BLaER1 (cell line): ENCODE results near the gene VSTM4.

Source experiments
- H3K27ac ChIP-seq: shearing (Covaris generic); formaldehyde crosslinking; 2 replicates; pipeline ENCODE4 v1.8.1; 2022
- H3K27me3 ChIP-seq: shearing (Covaris generic); formaldehyde crosslinking; 2 replicates; pipeline ENCODE4 v1.8.1; 2022
- H3K36me3 ChIP-seq: shearing (Covaris generic); formaldehyde crosslinking; 2 replicates; pipeline ENCODE4 v1.8.1; 2022
- H3K4me1 ChIP-seq: shearing (Covaris generic); formaldehyde crosslinking; 2 replicates; pipeline ENCODE4 v1.8.1; 2022
- H3K4me2 ChIP-seq: shearing (Covaris generic); formaldehyde crosslinking; 2 replicates; pipeline ENCODE4 v1.8.1; 2022
- H3K4me3 ChIP-seq: shearing (Covaris generic); formaldehyde crosslinking; 2 replicates; pipeline ENCODE4 v1.8.1; 2022
- H3K9ac ChIP-seq: shearing (Covaris generic); formaldehyde crosslinking; 2 replicates; pipeline ENCODE4 v1.8.1; 2022
- H3K9me3 ChIP-seq: shearing (Covaris generic); formaldehyde crosslinking; 2 replicates; pipeline ENCODE4 v1.8.1; 2022
- H4K20me1 ChIP-seq: shearing (Covaris generic); formaldehyde crosslinking; 2 replicates; pipeline ENCODE4 v1.8.1; 2022
- Cebpa-rat ChIP-seq: shearing (Covaris generic); IDR thresholded peaks from 2 replicates; pipeline ENCODE4 v1.8.1; 2022

VSTM4 gene

DNA sequence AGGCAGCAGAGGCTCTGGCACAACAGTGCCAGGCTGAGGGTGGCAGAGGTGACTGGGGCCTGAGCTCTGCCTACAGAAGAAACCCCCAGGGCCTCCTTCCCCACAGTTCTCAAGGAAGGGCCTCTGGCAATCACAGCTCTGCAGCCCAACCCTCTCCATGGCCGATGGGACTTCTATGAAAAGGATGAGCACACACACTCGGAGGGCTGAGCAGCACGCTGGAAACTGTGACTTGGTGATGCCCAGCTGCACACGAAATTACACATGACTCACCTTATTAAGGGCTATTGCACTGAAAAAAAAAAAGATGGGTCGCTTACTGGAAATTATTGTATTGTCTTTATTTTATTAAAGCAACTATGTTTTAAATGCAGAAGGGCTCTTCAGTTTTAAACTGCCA, 132.7 kb downstream of the VSTM4 start:
- Histone ChIP-seq H3K27ac (no peak overlapping the region), H3K4me3 (no peak overlapping the region), H3K4me1 (0 out of 2 replicates have a peak, but pooled peaks cover 6% of the 10 kb centered on the region), H3K9me3 (no peaks in the 10 kb centered on the region), H3K4me2 (no peak overlapping the region), H3K27me3 (no peaks in the 10 kb centered on the region), H3K9ac (no peak overlapping the region), H3K36me3 (no peaks in the 10 kb centered on the region), H4K20me1 (no peaks in the 10 kb centered on the region)
- no peak for TF ChIP-seq Cebpa-rat

DNA sequence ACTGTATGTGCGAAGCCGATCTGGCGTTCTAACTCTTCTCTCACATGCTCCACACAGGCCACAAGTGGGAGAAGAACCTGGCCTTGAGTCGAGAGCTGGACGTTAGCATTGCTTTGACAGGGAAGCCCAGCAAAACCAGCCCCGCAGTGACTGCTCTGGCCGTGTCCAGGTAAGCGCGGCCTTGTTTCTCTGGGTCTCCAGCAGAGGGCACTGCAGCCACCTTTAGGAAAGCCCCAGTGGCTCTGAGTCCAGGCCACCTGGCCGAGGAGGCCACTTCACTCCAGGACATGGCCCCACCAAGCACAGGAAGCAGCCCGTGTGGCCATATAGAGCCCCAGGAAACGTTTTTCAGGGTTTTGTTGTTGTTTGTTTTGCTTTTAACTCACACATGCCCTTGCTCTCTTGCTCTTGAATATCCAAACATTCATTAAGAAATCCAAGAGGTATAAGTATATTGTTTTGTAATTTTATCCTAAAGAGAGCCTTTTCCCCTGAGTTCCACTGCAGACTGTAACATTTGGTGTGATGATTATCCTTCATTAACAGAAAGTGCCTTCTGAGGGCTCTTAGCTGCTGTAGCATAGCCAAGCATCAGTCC, 133.9 kb downstream of the VSTM4 start:
- no peak overlapping the region for H3K27ac ChIP-seq
- no peaks in the 10 kb centered on the region for H3K9me3 ChIP-seq
- H3K4me1 ChIP-seq, result 0 out of 2 replicates have a peak, but pooled peaks cover 6% of the 10 kb centered on the region
- no peak overlapping the region for H3K9ac ChIP-seq
- no peak overlapping the region for H3K4me3 ChIP-seq
- H3K27me3 ChIP-seq, result no peaks in the 10 kb centered on the region
- H3K36me3 ChIP-seq, result no peaks in the 10 kb centered on the region
- TF ChIP-seq Cebpa-rat, result no peak
- H3K4me2 ChIP-seq, result no peak overlapping the region
- H4K20me1 ChIP-seq, result no peaks in the 10 kb centered on the region

DNA sequence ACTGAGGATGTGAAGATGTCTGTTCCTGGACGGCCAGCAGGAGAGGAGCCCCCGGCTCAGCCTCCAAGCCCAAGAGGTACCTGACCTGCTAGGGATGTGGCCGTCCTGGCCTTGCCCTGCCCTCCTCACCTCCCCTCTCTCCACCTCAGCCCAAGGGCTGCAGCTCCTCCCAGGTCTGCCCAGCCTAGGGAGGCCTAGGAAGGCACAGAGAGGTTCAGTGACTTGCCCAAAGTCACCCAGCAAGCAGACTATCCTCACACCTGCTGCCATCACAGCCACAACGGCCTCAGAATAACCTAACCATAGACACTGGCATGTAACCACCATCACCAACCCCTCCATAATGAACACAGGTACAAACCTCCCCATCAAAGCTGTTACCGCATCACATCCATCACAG, 137.0 kb downstream of the VSTM4 start:
- peaks cover 3% of the 10 kb centered on the region; the same call in 1 of the 2 replicates for H3K36me3 ChIP-seq
- H3K4me2 ChIP-seq, result no peak overlapping the region
- no peaks in the 10 kb centered on the region for H3K9me3 ChIP-seq
- H3K4me3 ChIP-seq, result no peak overlapping the region
- no peak for TF ChIP-seq Cebpa-rat
- H3K27ac ChIP-seq, result no peak overlapping the region
- no peak overlapping the region for H3K9ac ChIP-seq
- 0 out of 2 replicates have a peak, but pooled peaks cover 6% of the 10 kb centered on the region for H3K4me1 ChIP-seq
- H4K20me1 ChIP-seq, result no peaks in the 10 kb centered on the region
- no peaks in the 10 kb centered on the region for H3K27me3 ChIP-seq

DNA sequence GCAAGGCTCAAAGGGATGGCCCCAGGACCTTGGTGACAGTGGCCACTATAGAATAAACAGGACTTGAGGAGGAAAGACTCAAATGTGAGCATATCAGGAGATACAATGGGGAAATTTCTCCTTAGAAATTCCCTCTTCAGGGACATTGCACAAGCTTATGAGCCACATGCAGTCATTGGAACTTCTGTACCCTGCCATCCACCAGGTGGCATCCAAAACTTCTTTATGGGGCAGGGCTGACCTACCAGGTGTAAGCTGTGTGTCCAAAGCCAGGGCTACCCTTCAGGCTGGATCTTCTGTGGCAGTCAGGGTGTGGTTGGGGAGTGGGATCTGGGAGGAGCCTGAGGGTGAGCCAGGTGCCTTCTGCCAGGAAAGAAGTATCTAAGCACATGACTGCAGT, 139.1 kb downstream of the VSTM4 start:
- Histone ChIP-seq H3K4me3 (no peak overlapping the region), H3K9me3 (peaks cover 6% of the 10 kb centered on the region; the same call in 1 of the 2 replicates), H3K9ac (no peak overlapping the region), H4K20me1 (no peaks in the 10 kb centered on the region), H3K27me3 (no peaks in the 10 kb centered on the region), H3K4me2 (no peak overlapping the region), H3K4me1 (no peaks in the 10 kb centered on the region), H3K27ac (no peak overlapping the region), H3K36me3 (peaks cover 8% of the 10 kb centered on the region; the same call in 1 of the 2 replicates)
- TF ChIP-seq Cebpa-rat, result no peak

DNA sequence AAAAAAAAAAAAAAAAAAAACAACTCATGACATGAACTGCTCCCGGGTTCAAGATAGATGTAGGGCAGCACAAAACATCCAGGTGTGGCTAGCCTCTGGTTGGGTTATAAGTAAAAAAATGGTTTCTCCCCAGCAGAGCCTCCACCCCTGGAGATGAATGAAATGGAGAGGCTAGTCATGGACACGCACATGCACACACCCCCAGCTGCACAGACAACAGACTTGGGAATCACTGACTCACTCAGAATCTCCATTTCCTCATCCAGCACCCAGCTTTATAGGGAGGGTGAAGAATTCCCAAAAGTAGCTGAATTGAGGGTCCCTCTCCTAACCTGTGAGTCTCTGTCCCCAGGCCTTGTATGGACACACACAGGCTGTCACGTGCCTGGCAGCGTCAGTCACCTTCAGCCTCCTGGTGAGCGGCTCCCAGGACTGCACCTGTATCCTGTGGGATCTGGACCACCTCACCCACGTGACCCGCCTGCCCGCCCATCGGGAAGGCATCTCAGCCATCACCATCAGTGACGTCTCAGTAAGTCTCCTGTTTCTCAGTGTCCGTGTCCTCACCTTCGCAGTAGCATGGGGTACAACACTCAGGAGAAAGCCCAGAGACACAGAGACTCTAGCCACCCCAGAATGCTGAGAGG, 140.7 kb downstream of the VSTM4 start:
- no peak overlapping the region for H3K9ac ChIP-seq
- H3K27ac ChIP-seq, result no peak overlapping the region
- H3K27me3 ChIP-seq, result no peaks in the 10 kb centered on the region
- no peaks in the 10 kb centered on the region for H3K4me1 ChIP-seq
- H3K4me3 ChIP-seq, result no peak overlapping the region
- H3K4me2 ChIP-seq, result no peak overlapping the region
- H4K20me1 ChIP-seq, result no peaks in the 10 kb centered on the region
- TF ChIP-seq Cebpa-rat, result no peak
- H3K36me3 ChIP-seq, result peaks cover 14% of the 10 kb centered on the region; the same call in 1 of the 2 replicates
- H3K9me3 ChIP-seq, result peaks cover 6% of the 10 kb centered on the region; the same call in 1 of the 2 replicates

DNA sequence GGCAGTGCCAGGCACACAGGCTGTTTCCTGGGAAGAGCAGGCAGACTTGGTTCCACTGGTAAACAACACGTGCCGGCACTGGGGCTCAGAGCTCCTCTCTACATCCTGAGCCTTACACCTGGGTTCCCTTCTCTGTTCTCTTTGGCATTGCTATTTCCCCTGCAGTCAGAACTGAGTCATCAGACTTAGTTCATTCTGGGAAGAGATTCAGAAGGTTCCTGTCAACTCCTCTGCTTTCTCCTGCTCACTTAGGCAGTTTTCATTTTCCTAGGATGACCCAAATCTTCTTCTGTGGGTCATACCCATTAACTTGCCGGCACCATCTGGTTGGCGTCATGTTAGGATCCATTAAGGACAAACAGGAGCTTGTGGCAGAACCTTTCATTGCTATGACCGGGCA, 142.3 kb downstream of the VSTM4 start:
- H3K4me1 ChIP-seq, result no peaks in the 10 kb centered on the region
- no peak overlapping the region for H3K27ac ChIP-seq
- H4K20me1 ChIP-seq, result no peaks in the 10 kb centered on the region
- H3K4me3 ChIP-seq, result no peak overlapping the region
- peaks cover 6% of the 10 kb centered on the region; the same call in 1 of the 2 replicates for H3K9me3 ChIP-seq
- H3K4me2 ChIP-seq, result no peak overlapping the region
- TF ChIP-seq Cebpa-rat, result no peak
- H3K27me3 ChIP-seq, result no peaks in the 10 kb centered on the region
- H3K9ac ChIP-seq, result no peak overlapping the region
- peaks cover 14% of the 10 kb centered on the region; the same call in 1 of the 2 replicates for H3K36me3 ChIP-seq

DNA sequence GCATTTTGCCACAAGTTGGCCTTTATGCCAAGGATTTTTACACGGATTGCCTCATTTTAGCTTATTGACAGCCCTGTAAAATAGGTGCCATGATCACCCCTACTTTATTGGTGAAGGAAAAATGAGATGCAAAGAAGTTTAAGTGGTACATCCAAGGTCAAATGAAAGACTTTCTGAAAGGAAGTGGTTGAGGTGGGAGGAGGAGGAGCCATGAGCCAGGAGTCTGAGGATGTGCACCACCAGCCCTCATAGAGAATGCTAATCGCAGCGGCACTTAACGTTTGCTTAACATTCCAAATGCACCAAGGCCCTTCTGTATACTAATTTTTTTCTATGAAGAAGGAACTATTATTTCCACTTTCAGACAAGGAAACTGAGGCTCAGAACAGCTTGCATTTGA, 144.7 kb downstream of the VSTM4 start:
- Histone ChIP-seq H3K4me1 (no peaks in the 10 kb centered on the region), H4K20me1 (no peaks in the 10 kb centered on the region), H3K27ac (no peak overlapping the region), H3K36me3 (peaks cover 14% of the 10 kb centered on the region; the same call in 1 of the 2 replicates), H3K9ac (no peak overlapping the region), H3K4me2 (no peak overlapping the region), H3K27me3 (no peaks in the 10 kb centered on the region), H3K9me3 (peaks cover 6% of the 10 kb centered on the region; the same call in 1 of the 2 replicates), H3K4me3 (no peak overlapping the region)
- TF ChIP-seq Cebpa-rat, result no peak

DNA sequence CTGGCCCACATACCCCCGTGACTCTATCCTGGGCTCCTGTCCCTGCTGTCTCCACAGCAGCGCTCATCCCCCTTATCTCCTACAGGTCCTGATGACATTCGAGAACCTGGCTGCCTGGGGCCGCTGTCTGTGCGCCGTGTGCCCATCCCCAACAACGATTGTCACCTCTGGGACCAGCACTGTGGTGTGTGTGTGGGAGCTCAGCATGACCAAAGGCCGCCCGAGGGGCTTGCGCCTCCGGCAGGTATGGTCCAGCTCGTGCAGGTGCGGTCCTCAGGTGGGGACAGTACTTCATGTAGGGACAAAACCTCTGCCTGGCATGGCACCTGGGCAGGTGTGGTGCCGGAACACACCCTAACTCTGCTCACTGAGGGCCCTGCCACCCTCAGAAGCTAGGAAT, 145.3 kb downstream of the VSTM4 start:
- Histone ChIP-seq H3K4me2 (no peak overlapping the region), H3K4me3 (no peak overlapping the region), H3K4me1 (no peaks in the 10 kb centered on the region), H3K27me3 (no peaks in the 10 kb centered on the region), H3K9ac (no peak overlapping the region), H3K9me3 (peaks cover 6% of the 10 kb centered on the region; the same call in 1 of the 2 replicates), H3K36me3 (peaks cover 14% of the 10 kb centered on the region; the same call in 1 of the 2 replicates), H4K20me1 (no peaks in the 10 kb centered on the region), H3K27ac (no peak overlapping the region)
- TF ChIP-seq Cebpa-rat, result no peak

DNA sequence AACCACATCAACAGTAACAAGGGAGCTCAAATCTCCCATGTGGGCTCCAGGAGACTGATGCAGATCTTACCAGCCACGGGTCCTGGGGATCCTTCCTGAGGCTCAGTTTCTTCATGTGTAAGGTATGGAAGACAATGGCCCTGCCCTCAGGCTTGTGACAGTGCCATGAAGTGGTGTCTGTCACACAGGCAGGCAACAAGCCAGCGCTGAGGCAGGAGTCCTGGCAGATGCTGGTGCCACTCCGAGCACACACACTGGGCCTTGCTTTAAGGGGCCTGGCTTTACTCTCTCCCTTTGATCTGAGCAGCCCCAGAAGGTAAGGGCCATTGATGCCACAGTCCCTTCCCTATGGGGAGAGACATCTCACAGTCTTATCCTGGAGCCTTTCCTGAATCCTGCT, 147.3 kb downstream of the VSTM4 start:
- no peak for TF ChIP-seq Cebpa-rat
- no peak overlapping the region for H3K4me2 ChIP-seq
- no peak overlapping the region for H3K27ac ChIP-seq
- H3K36me3 ChIP-seq, result peaks cover 8% of the 10 kb centered on the region; the same call in 1 of the 2 replicates
- H3K9me3 ChIP-seq, result peaks cover 6% of the 10 kb centered on the region; the same call in 1 of the 2 replicates
- no peaks in the 10 kb centered on the region for H4K20me1 ChIP-seq
- H3K9ac ChIP-seq, result no peak overlapping the region
- H3K27me3 ChIP-seq, result no peaks in the 10 kb centered on the region
- H3K4me3 ChIP-seq, result no peak overlapping the region
- no peaks in the 10 kb centered on the region for H3K4me1 ChIP-seq

DNA sequence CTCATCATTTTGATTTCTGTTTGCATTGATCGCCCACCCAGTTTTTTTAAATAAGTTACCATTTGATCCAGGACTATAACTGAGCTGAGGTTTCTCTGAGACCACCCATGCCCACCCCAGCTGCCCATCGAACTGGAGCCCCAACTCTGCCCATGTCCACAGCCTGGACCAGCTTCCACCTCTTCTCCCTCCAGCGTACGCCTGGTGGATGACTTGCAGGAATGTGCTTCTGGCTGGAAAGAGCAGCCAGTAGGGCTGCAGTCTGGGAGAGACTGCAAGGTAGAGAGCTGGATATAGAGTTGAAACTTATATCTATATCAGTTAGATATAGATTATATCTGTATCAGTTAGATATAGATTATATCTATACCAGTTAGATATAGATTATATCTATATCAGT, 149.9 kb downstream of the VSTM4 start:
- Histone ChIP-seq H4K20me1 (no peaks in the 10 kb centered on the region), H3K27ac (no peak overlapping the region), H3K4me2 (no peak overlapping the region), H3K36me3 (peaks cover 5% of the 10 kb centered on the region; the same call in 1 of the 2 replicates), H3K27me3 (no peaks in the 10 kb centered on the region), H3K4me3 (no peak overlapping the region), H3K9me3 (no peaks in the 10 kb centered on the region), H3K4me1 (no peaks in the 10 kb centered on the region), H3K9ac (no peak overlapping the region)
- TF ChIP-seq Cebpa-rat, result no peak
